AG09319 (cell line): ENCODE measurements around the gene CNTNAP2.

Experiments
- DNase-seq: peaks from one replicate; pipeline ENCODE4 v3.0.0-alpha.2; 2010; ENCODE audit warnings: low read depth; ENCODE audit errors: extremely low read depth
- TF ChIP-seq, protein P1 (sequence below): IDR thresholded peaks from 2 replicates; pipeline ENCODE4 v1.5.1; 2011; ENCODE audit warnings: low read depth, mild to moderate bottlenecking, inconsistent platforms, low read length, moderate library complexity

Gene CNTNAP2

DNA sequence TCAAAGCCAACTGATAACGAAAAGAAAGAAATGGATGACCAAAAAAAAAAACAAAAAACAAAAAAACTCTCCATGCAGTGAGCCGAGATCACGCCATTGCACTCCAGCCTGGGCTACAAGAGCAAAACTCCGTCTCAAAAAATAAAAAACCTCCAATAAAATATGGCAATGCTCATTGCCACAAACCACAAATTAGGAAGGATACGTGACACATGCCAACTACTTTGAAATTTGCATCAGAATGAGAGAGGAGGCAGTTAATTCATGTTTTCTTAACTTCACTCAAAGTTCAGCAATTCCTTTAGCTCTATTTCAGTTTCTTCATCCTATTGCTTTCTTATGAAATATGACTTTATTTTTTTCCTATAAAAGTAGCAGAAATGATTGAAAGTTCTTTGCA lies 2075.9 kb downstream of the CNTNAP2 start:
- DNase-seq, result no peak

DNA sequence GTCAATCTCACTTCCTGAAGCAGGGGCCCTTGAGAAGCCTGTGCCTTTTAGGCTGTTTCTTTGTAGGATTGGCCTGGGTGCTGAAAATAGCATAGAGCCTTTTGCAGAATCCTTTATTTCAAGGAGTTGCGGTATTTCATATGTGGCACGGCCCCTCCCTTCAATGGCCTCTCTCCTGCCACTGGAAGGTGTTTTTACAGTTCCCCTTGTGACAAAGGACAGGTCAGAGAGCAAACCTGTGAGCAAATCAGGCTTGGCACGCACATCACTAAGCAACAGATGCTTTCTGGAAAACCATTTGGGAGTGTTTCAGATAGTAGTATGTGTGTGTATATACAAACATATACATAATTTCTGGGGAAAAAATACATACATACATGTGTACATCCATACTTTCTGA lies 2085.4 kb downstream of the CNTNAP2 start:
- TF ChIP-seq, protein P1, sequence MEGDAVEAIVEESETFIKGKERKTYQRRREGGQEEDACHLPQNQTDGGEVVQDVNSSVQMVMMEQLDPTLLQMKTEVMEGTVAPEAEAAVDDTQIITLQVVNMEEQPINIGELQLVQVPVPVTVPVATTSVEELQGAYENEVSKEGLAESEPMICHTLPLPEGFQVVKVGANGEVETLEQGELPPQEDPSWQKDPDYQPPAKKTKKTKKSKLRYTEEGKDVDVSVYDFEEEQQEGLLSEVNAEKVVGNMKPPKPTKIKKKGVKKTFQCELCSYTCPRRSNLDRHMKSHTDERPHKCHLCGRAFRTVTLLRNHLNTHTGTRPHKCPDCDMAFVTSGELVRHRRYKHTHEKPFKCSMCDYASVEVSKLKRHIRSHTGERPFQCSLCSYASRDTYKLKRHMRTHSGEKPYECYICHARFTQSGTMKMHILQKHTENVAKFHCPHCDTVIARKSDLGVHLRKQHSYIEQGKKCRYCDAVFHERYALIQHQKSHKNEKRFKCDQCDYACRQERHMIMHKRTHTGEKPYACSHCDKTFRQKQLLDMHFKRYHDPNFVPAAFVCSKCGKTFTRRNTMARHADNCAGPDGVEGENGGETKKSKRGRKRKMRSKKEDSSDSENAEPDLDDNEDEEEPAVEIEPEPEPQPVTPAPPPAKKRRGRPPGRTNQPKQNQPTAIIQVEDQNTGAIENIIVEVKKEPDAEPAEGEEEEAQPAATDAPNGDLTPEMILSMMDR, result no peak
- DNase-seq, result no peak

More for the DNA sequence above, 2075.9 kb downstream of the CNTNAP2 start:
- TF ChIP-seq, protein P1, result no peak

DNA sequence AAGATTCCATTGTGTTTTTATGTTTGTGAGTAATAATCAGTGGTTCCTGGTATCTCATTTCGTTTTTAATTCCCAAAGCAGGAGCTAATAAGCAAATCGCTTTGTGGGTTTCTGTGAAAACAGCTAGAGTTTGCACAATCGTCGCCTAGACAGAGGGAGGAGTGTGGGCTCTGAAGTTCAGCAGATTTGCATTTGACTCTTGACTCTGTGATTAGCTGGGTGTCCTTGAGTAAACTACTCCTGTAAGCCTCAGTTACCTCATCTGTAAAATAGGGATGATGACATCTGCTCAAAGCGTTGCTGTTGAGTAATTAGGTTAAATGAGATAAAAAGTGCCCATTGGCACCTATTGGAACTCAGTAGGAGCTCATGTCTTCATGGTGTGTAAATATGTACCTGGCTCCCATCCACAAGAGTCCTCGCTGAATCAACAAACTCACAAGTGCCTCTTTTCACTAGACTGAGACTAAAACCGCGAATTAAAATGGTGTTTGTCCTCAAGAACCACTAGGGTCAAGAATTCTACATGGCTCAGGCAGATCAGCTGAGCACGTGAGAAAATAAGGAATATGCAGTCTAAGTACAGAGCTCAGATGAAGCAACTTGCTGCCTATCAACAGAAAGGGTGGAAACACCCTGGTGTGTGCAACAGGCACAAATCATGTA lies 2088.2 kb downstream of the CNTNAP2 start:
- no peak for DNase-seq
- TF ChIP-seq, protein P1, result no peak

DNA sequence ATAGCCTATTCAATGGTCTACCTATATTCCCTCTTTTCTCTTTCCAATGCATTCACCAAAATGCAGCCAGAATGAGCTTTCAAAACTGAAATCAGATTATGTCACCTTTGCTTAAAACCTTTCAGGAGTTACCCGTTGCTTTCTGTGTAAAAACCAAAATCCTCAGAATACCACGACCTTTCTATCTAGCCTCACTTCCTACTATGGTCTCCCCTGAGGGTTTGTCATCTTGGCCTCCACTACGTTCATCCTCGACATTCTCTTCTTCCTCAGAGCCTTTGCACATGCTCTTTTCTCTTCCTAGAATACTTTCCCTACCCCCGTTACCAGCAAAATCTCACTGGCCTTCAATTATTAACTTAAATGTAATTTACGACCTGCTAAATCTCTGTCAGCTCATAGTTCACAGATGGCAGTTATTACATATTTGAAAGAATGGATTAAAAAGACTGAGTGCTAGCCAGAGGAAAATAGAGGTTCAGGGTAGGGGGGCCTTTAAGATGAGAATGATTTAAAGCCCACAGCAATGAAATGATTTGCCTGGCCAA lies 2093.1 kb downstream of the CNTNAP2 start:
- TF ChIP-seq, protein P1, result no peak
- DNase-seq, result no peak

DNA sequence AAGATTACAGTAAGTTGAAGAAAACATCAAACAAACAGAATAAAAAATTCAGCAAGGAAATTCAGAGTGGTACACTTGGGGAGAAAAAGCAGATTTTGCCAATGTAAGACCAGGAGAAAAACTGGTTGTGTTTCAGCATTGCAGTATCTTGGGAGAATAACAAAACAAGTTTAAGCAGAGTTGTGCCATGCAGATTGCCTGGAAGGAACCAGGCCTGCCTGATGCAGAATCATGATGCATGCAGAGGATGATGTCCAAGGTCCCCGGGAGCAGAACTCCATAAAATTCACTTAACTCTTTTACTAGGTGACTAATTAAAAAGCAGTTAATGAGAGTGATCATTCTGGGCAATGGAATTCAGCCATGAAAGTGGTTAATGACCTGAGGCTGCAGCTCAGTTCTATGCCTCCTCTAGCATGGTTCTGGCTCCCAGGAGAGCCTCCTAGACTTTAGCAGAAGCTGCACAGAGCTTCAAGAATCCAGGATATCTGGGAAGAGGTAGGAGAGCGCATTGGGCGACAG lies 2094.3 kb downstream of the CNTNAP2 start:
- TF ChIP-seq, protein P1, result no peak
- no peak for DNase-seq

DNA sequence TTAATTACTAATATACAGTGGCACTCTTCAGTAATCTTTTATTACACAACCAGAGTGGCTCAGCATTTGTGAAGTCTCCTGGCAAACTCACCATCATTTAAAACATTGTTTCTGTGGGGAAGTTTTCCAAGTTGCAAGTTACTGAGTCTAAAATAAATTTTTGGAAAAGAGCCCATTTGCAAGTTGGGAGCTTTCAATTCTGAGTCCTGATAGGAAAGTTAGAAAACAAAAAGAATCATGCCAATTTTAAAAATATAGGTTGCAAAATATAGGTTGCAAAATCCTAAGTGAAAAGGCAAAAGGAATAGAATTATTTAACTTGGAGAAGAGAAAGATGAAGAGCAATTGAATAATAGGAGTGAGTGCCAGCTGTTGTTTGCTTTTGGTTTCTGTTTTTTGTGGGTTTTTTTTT lies 2095.1 kb downstream of the CNTNAP2 start:
- TF ChIP-seq, protein P1, result no peak
- no peak for DNase-seq

DNA sequence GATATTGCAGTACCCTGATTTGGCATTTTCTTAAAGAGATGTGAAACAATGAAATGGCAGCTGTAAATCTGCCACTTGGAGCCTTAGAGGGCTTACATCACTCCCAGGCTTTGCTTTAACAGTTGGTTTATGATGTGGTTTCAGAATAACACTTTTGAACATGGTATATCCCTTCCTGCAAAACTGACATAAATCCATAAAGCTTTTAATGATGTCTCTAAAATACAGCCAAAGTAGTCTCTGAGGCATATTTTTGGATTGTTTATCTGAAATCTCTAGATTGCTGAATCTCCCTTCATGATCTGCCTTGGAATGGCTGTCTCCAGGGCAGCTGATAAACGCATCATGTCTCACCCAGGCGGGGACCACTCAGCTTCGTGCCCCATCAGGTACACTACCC lies 2096.1 kb downstream of the CNTNAP2 start:
- DNase-seq, result no peak
- TF ChIP-seq, protein P1, result no peak
